Brain microvascular endothelial cell (primary cell): ENCODE results near the gene DGCR2.
A peak's percentile ranks its signal among the peaks of the same experiment; 100 is the strongest.

ENCODE experiments used
- DNase-seq: peaks from one replicate; pipeline ENCODE4 v3.0.0-alpha.2; 2020
- H3K27ac ChIP-seq: fragments of 250-450 bp; sonication (Bioruptor Pico); 2 replicates; pipeline ENCODE4 v1.5.1; 2020; ENCODE audit warnings: mild to moderate bottlenecking, moderate library complexity
- H3K27me3 ChIP-seq: fragments of 250-450 bp; sonication (Bioruptor Pico); replicated peaks from 2 replicates; pipeline ENCODE4 v1.5.1; 2020; ENCODE audit warnings: mild to moderate bottlenecking
- H3K36me3 ChIP-seq: fragments of 250-450 bp; sonication (Bioruptor Pico); replicated peaks from 2 replicates; pipeline ENCODE4 v1.5.1; 2020; ENCODE audit warnings: mild to moderate bottlenecking
- H3K4me3 ChIP-seq: 2 replicates; pipeline ENCODE4 v1.5.1; 2011; ENCODE audit warnings: low read depth, mild to moderate bottlenecking, control low read depth, low read length, moderate library complexity
- in situ Hi-C: cut with HindIII; loops from 2 replicates; pipeline ENCODE4 v1.10.0; 2017; ENCODE audit warnings: low sequenced_read_pairs, low pct_ligation_motif_present
- TF ChIP-seq, protein P1 (sequence below): IDR thresholded peaks from 2 replicates; pipeline ENCODE4 v1.5.1; 2011; ENCODE audit warnings: low read depth, mild to moderate bottlenecking, moderate library complexity, low read length, control low read depth, inconsistent platforms; ENCODE audit errors: missing control alignments

DGCR2 gene

DNA sequence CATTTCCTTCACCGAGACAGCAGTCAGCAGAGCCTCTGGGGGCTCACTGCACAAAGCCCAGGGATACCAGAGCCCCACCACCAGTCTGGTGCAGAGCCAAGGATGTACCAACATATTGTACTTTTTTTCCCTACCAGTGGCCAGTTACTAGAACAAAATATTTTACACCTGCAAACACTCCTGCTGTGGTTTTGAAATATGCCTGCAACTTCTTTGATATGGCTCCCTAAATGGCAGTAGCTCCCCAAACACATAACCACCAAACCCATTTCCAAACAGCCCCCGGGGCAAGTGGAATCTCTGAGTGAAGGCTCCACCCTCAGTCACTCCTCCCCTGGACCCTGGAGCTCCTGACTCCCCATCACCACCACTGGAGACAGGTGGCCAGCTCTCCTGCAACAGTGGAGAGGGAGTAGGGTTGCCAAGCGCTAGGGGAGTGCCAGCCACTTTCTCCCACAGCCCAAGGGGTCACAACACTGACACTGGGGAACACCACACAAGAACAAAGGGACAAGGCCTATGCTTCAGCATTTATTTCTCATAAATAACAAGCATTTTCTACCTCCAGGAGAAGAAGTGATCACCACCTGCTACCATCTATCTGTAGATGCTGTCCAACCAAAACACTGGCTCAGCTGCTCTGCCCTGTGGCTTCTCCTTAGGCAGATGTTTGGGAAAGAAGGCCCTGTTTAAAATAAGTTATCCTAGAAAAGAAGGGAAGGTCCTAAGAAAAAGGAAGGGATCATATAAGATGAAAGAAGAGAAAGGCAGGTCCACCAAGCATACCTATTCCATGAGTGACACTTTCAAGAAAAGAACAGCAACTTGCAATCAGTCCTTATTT lies 15.1 kb downstream of the DGCR2 start:
- TF ChIP-seq, protein P1, sequence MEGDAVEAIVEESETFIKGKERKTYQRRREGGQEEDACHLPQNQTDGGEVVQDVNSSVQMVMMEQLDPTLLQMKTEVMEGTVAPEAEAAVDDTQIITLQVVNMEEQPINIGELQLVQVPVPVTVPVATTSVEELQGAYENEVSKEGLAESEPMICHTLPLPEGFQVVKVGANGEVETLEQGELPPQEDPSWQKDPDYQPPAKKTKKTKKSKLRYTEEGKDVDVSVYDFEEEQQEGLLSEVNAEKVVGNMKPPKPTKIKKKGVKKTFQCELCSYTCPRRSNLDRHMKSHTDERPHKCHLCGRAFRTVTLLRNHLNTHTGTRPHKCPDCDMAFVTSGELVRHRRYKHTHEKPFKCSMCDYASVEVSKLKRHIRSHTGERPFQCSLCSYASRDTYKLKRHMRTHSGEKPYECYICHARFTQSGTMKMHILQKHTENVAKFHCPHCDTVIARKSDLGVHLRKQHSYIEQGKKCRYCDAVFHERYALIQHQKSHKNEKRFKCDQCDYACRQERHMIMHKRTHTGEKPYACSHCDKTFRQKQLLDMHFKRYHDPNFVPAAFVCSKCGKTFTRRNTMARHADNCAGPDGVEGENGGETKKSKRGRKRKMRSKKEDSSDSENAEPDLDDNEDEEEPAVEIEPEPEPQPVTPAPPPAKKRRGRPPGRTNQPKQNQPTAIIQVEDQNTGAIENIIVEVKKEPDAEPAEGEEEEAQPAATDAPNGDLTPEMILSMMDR, result no peak
- no peak overlapping the region for H3K27ac ChIP-seq
- no peaks in the 10 kb centered on the region for H3K36me3 ChIP-seq
- no peaks in the 10 kb centered on the region for H3K27me3 ChIP-seq
- in situ Hi-C loops, result no loop called here
- no peak for DNase-seq
- no peak overlapping the region for H3K4me3 ChIP-seq

DNA sequence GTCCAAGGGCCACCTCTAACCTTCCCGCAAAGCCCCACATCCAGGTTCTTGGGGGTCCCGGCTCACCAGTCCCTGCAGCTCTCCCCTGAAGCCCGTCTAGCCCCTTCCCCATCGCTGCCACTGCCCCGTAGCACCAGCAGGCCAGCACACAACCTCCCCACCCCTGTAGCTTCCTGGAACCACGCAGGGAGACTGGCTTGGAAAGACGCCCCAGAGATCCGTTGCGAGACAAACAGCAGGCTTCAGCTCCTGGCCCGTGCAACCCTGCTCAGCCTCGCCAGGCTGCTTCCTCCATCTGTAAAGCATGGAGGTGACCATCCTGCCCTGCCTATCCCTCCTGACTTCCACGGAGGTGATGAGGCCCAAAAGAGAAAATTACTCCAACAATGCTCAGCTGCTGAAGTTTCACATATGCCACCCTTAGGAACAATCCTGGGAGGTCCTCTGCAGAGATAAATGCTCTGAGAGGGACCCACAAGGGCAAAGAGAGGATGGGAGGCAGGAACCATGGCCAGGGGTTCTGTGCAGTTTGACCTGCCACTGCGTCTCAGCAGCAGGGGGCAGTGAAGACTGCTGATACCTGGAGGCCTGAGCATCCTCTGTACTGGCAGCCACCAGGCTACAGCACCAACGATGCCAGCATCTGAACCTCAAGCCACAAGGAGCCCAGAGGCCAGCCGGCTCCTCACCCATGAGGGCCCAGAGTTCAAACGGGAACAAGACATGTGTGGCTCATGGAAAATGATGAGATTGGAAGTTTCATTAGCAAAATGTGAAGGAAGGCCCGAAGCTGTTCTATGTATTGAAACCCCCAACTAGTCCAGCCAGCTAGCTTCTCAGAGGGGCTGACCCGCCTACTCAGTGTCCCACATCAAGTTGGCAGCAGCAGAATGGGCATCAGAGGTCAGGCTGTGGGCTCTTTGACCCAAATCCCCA lies 16.1 kb downstream of the DGCR2 start:
- Histone ChIP-seq H3K27me3 (no peaks in the 10 kb centered on the region), H3K36me3 (no peaks in the 10 kb centered on the region), H3K27ac (no peak overlapping the region), H3K4me3 (no peak overlapping the region)
- in situ Hi-C loops, result no loop called here
- no peak for DNase-seq
- TF ChIP-seq, protein P1, result peak; percentile 51

DNA sequence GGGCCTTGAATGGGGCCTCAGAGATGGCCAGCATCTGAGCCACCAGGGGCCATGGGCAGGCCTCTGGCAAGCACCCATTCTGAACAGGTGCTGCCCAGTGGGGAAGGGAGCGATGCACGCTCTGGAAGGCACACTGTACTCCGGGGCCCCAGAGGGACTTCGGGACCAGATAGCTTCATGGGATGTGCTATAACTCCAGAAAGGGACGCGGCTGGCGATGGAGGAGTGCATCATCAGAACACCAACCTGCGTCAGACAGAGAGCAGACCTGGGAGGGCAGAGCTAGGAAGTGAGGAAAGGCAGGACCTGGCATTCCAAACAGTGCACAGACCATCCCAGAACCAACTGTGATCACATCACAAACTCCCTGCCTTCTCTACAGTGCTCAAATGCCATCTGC lies 16.8 kb downstream of the DGCR2 start:
- TF ChIP-seq, protein P1, result no peak

DNA sequence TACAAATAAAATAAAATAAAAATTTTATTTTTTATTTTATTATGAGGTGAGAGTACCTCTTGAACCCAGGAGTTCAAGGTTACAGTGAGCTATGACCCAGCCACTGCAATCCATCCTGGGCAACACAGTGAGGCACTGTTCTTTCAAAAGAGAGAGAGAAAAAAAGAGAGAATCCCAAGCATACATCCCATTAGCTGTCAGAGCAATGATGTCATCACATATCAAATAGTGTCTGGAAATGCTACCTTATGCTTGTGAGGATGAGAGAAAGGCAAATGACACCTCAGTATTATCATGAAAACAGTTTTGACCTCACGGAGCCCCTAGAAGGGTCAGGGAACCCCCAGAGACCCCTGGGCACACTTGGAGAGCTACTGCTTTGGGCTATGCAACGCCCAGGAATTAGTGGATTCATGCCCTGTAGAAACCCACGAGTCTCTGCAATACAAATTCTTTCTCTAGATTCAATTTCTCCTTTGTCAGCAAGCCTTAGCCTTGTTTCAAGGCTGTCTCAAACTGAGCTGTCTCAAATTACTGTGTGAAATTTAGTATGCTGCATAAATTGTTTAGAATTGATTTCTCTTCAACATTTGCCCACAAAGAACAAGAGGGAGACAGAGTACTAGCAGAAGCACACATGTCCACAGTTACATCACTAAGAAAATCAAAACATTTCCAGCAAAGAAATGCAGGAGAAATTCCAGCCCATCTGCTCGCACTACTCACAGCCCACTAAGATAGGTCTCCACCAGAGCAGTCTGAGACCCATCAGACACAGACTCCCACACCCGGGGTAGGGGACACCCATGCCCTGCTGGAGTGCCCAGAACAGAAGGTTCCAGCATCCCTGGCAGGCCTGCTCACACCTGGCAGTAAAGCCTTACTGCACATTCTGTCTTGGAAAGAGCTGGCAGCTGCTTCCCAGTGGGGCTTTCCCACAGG lies 18.1 kb downstream of the DGCR2 start:
- in situ Hi-C loops, result no loop called here
- Histone ChIP-seq H3K27ac (no peak overlapping the region), H3K36me3 (no peaks in the 10 kb centered on the region), H3K27me3 (no peaks in the 10 kb centered on the region), H3K4me3 (no peak overlapping the region)
- DNase-seq, result no peak
- TF ChIP-seq, protein P1, result no peak

More for the DNA sequence above, 16.8 kb downstream of the DGCR2 start:
- in situ Hi-C loops, result no loop called here
- Histone ChIP-seq H3K27ac (no peak overlapping the region), H3K36me3 (no peaks in the 10 kb centered on the region), H3K27me3 (no peaks in the 10 kb centered on the region), H3K4me3 (no peak overlapping the region)
- DNase-seq, result no peak

DNA sequence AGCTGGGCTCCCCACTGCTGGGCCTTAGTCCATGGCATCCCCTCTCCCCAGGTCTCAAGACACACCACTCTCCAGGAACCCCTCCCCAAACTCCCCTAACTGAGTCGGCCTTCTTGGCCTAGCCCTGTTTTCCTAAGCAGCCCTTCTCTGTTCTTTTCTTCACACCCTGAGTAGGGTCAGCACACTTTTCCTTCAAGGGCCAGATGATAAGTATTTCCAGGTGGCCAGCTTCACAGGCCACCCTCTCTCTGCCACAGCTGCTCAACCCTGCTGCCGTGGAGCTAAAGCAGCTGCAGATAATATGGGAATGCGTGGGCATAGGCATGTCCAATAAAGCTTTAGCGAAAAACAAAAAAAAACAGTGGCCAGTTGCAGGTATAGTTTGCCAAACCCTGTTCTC lies 24.1 kb downstream of the DGCR2 start:
- H3K27me3 ChIP-seq, result no peaks in the 10 kb centered on the region
- H3K27ac ChIP-seq, result no peak overlapping the region
- DNase-seq, result no peak
- in situ Hi-C loops, result no loop called here
- no peaks in the 10 kb centered on the region for H3K36me3 ChIP-seq
- TF ChIP-seq, protein P1, result no peak
- H3K4me3 ChIP-seq, result no peak overlapping the region
